Transverse colon (tissue), 4 donors: ENCODE results near the gene STX8. TPM values are rescaled to one million over a fixed set of nuclear protein-coding genes. Genes with fewer than 3 reads are reported as not detected.

Source experiments
- DNase-seq: peaks from one replicate; pipeline ENCODE4 v3.0.0-alpha.2; 2019
- H3K27ac ChIP-seq, 4 donors: fragments of 200-600 bp; sonication (generic); 2 replicates each; pipeline ENCODE4 v1.5.1; 2016 to 2018; ENCODE audit warnings: inconsistent platforms in 4 of 4
- H3K27me3 ChIP-seq: fragments of 200-600 bp; sonication (generic); 2 replicates; pipeline ENCODE4 v1.5.1; 2017; ENCODE audit warnings: inconsistent platforms
- H3K36me3 ChIP-seq, 4 donors: fragments of 200-600 bp; sonication (generic); 2 replicates each; pipeline ENCODE4 v1.5.1; 2017 to 2019; ENCODE audit warnings: inconsistent platforms in 4 of 4
- H3K4me1 ChIP-seq, 4 donors: fragments of 200-600 bp; sonication (generic); 2 replicates each; pipeline ENCODE4 v1.5.1; 2017 to 2020; ENCODE audit warnings: inconsistent platforms in 4 of 4
- H3K4me3 ChIP-seq, 4 donors: fragments of 200-600 bp; sonication (generic); 1 replicate in 1 of 4; 2 replicates in 3 of 4; pipeline versions ENCODE4 v1.5.1 to v1.6.1; 2017 to 2019; ENCODE audit warnings: inconsistent platforms in 4 of 4
- H3K9me3 ChIP-seq, 2 donors: fragments of 200-600 bp; sonication (generic); 2 replicates each; pipeline ENCODE4 v1.5.1; 2017 to 2019; ENCODE audit warnings: inconsistent platforms in 2 of 2
- CTCF ChIP-seq, 5 experiments: fragments of 200-600 bp in 3 of 5; fragments of 450-650 bp in 2 of 5; sonication (generic) in 3 of 5; IDR thresholded peaks; 1 replicate in 2 of 5; 2 replicates in 3 of 5; pipeline ENCODE4 v1.5.1; 2016 to 2017; ENCODE audit warnings: antibody characterized with exemption in 5 of 5, inconsistent platforms in 3 of 5, mild to moderate bottlenecking in 2 of 5, moderate library complexity in 1 of 5
- EP300 ChIP-seq: sonication (generic); formaldehyde crosslinking; IDR thresholded peaks from one replicate; pipeline ENCODE4 v1.6.1; 2017; ENCODE audit warnings: antibody characterized with exemption, low read depth
- POLR2A ChIP-seq: fragments of 450-650 bp; IDR thresholded peaks from one replicate; pipeline ENCODE4 v1.6.1; 2016; ENCODE audit warnings: antibody characterized with exemption, mild to moderate bottlenecking, moderate library complexity
- POLR2AphosphoS5 ChIP-seq, 3 donors: sonication (generic); formaldehyde crosslinking; IDR thresholded peaks; one replicate each; pipeline ENCODE4 v1.6.1; 2016; ENCODE audit warnings: antibody characterized with exemption in 3 of 3
- WGBS, 2 donors: methylation state at CpG; one replicate each; pipeline ENCODE4 v1.1.5; 2018; ENCODE audit warnings: low coverage in 1 of 2; 5-methylcytosine and 5-hydroxymethylcytosine counted together
- in situ Hi-C, 4 donors: fragments of 200-750 bp; cut with MboI; loops; one replicate each; pipeline versions ENCODE4 v1.15.0 to v1.15.1; 2017; ENCODE audit warnings: low sequenced_read_pairs in 3 of 4, low pct_ligation_motif_present in 1 of 4, low pct_unique_long_range_greater_than_20kb in 1 of 4
- intact Hi-C: fragments of 100-400 bp; cut with DNase I; formaldehyde crosslinking; loops from one replicate; pipeline ENCODE4 v1.15.1; 2023; ENCODE audit warnings: low total_unique reads
- total RNA-seq, 4 donors: library from RNA; depleted of rRNA; stranded (reverse); fragments of >200 nt; gene quantifications; one replicate each; pipeline ENCODE4 v1.1.0, GENCODE V29; 2016

STX8 gene
- total RNA-seq, 4 donors from 2014 or later, result 18.0 to 53.8 (median 38.3) TPM

- TF ChIP-seq POLR2A (no peak), CTCF (IDR thresholded peaks at IDR 0.05) (no peak), EP300 (no peak), POLR2AphosphoS5 (IDR thresholded peaks at IDR 0.05) (no peak)
- H3K4me3 ChIP-seq, result no peak overlapping the region
- peaks cover 0 to 15% (median 2%) of the 10 kb centered on the region in 4 donors for H3K4me1 ChIP-seq
- intact Hi-C loops, result no loop called here
- H3K9me3 ChIP-seq, result no peaks in the 10 kb centered on the region
- WGBS, 2 donors, result 85 to 90% methylated on average over 11 of the region's 11 CpGs
- no peaks in the 10 kb centered on the region for H3K27me3 ChIP-seq
- DNase-seq, result no peak
- in situ Hi-C loops, result no loop called here
- no peak overlapping the region for H3K27ac ChIP-seq
- H3K36me3 ChIP-seq, result no peaks in the 10 kb centered on the region
Measured at GRCh38 chr17:9427465-9428315, 147.9 kb downstream of the STX8 start.

DNA sequence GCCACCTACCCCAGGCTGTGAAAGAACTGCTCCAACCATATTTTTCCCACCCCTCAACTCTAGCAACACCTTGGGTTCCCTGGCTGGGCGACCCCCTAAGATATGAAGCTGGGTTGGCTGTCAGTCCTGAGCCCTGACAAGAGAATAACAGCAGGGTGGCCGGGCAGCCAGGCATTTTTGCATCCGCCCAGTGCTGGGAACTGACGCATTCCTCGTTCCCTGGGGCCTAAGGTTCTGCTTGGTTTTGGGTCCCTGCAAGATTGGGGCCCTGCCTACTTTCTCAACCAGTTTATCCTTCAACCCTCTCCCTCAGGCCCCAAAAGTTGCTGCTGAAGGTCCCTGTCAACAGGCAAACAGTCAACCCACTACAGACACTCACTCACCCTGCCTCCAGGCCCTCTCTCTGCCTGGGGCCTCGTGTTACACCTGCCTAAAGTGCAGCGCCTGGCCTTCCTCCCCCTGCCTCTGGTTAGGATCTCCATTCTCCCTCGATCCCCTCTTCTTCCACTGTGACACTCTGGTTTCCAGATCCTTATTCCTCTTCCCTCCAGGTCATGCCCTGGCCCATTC lies 151.5 kb downstream of the STX8 start:
- no peaks in the 10 kb centered on the region for H3K27me3 ChIP-seq
- intact Hi-C loops (no loop called here), in situ Hi-C loops (no loop called here)
- TF ChIP-seq POLR2A (no peak), EP300 (no peak), POLR2AphosphoS5 (IDR thresholded peaks at IDR 0.05) (no peak), CTCF (IDR thresholded peaks at IDR 0.05) (no peak)
- no peak overlapping the region for H3K27ac ChIP-seq
- H3K4me3 ChIP-seq, result no peak overlapping the region
- no peak for DNase-seq
- H3K4me1 ChIP-seq, result no peaks in the 10 kb centered on the region
- no peaks in the 10 kb centered on the region for H3K36me3 ChIP-seq
- WGBS, 2 donors, result 89 to 94% methylated on average over 3 to 8 of the region's 8 CpGs
- H3K9me3 ChIP-seq, result no peaks in the 10 kb centered on the region

DNA sequence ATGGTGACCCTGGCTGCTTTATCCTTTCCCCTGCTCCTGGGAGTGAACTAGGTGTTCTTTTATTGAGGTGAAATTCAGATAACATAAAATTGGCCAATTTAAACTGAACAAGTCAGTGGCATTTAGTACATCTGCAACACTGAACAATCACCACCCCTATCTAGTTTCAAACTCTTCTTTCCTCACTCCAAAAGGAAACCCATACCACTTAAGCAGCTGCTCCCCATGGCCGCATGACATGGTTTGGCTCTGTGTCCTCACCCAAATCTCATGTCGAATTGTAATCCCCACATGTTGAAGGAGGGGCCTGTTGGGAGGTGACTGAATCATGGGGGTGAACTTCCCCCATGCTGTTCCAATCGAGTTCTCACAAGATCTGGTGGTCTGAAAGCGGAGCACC lies 154.1 kb downstream of the STX8 start:
- no peak for TF ChIP-seq POLR2A
- no peak for TF ChIP-seq POLR2AphosphoS5 (IDR thresholded peaks at IDR 0.05)
- TF ChIP-seq CTCF (IDR thresholded peaks at IDR 0.05), result no peak
- TF ChIP-seq EP300, result no peak
- Histone ChIP-seq H3K4me1 (no peaks in the 10 kb centered on the region), H3K27me3 (no peaks in the 10 kb centered on the region), H3K36me3 (no peaks in the 10 kb centered on the region), H3K27ac (no peak overlapping the region), H3K9me3 (no peaks in the 10 kb centered on the region), H3K4me3 (no peak overlapping the region)
- in situ Hi-C loops (no loop called here), intact Hi-C loops (no loop called here)
- 93 to 100% methylated on average over 2 to 4 of the region's 4 CpGs for WGBS, 2 donors
- DNase-seq, result no peak

- in situ Hi-C loops (no loop called here), intact Hi-C loops (no loop called here)
- DNase-seq, result no peak
- H3K27ac ChIP-seq, result no peak overlapping the region
- no peaks in the 10 kb centered on the region for H3K9me3 ChIP-seq
- no peaks in the 10 kb centered on the region for H3K27me3 ChIP-seq
- no peaks in the 10 kb centered on the region for H3K36me3 ChIP-seq
- TF ChIP-seq POLR2AphosphoS5 (IDR thresholded peaks at IDR 0.05) (no peak), POLR2A (no peak), CTCF (IDR thresholded peaks at IDR 0.05) (no peak)
- no peak overlapping the region for H3K4me3 ChIP-seq
- WGBS, 2 donors, result 95 to 98% methylated on average over 10 of the region's 10 CpGs
- no peaks in the 10 kb centered on the region for H3K4me1 ChIP-seq
Measured at GRCh38 chr17:9419932-9420453, 155.6 kb downstream of the STX8 start.
